K562 (cell line): ENCODE data around the gene TUBB1. TPM values are rescaled to one million over a fixed set of nuclear protein-coding genes. Genes with fewer than 3 reads are reported as not detected.

ENCODE experiments used
- ATF6 ChIP-seq: sonication (generic); formaldehyde crosslinking; IDR thresholded peaks from 2 replicates; pipeline ENCODE4 v1.4.0; 2020; ENCODE audit warnings: mild to moderate bottlenecking, missing genetic modification reagents
- CBX2 ChIP-seq: fragments of 200-600 bp; sonication (generic); IDR thresholded peaks from one replicate; pipeline ENCODE4 v1.6.1; 2012; ENCODE audit warnings: mild to moderate bottlenecking, low read length, inconsistent platforms; ENCODE audit not compliant: insufficient read depth, poor library complexity, severe bottlenecking
- CREBBP ChIP-seq: IDR thresholded peaks from one replicate; pipeline ENCODE4 v1.6.1; 2012; ENCODE audit warnings: low read depth, mild to moderate bottlenecking, control low read depth, inconsistent platforms, low read length
- DEAF1 ChIP-seq: fragments of 450-650 bp; formaldehyde crosslinking; IDR thresholded peaks from 2 replicates; pipeline ENCODE4 v1.4.0; 2020; ENCODE audit warnings: mild to moderate bottlenecking, moderate library complexity
- E2F5 ChIP-seq: sonication (generic); formaldehyde crosslinking; IDR thresholded peaks from 2 replicates; pipeline ENCODE4 v1.8.0; 2022; ENCODE audit warnings: mild to moderate bottlenecking, missing genetic modification reagents
- EHMT2 ChIP-seq: fragments of 450-650 bp; IDR thresholded peaks from 2 replicates; pipeline ENCODE4 v1.6.1; 2018; ENCODE audit warnings: antibody characterized with exemption
- GATAD2A ChIP-seq: fragments of 450-650 bp; IDR thresholded peaks from 2 replicates; pipeline ENCODE4 v1.6.1; 2017
- HMGN3 ChIP-seq: IDR thresholded peaks from 2 replicates; pipeline ENCODE4 v1.6.1; 2011; ENCODE audit warnings: borderline replicate concordance, low read depth, mild to moderate bottlenecking, mixed read lengths, low read length; ENCODE audit not compliant: insufficient read length; ENCODE audit errors: extremely low read depth
- JUN ChIP-seq, 2 experiments: sonication (generic) in 1 of 2; formaldehyde crosslinking in 1 of 2; IDR thresholded peaks; 2 replicates each; pipeline versions ENCODE4 v1.6.1 to v1.8.0; 2012 to 2022; ENCODE audit warnings: borderline replicate concordance in 2 of 2, mild to moderate bottlenecking in 2 of 2, improper control_type of control experiment in 1 of 2, low read depth in 1 of 2, low read length in 1 of 2, missing genetic modification reagents in 1 of 2
- NFIC ChIP-seq: fragments of 450-650 bp; IDR thresholded peaks from 2 replicates; pipeline ENCODE4 v1.6.1; 2017; ENCODE audit warnings: mild to moderate bottlenecking, inconsistent platforms
- PURB ChIP-seq: sonication (generic); formaldehyde crosslinking; IDR thresholded peaks from 2 replicates; pipeline ENCODE4 v1.9.0; 2021; ENCODE audit warnings: low read depth, mild to moderate bottlenecking, missing genetic modification reagents
- STAT5B ChIP-seq: fragments of 250-450 bp; sonication (Bioruptor Pico); IDR thresholded peaks from 2 replicates; pipeline ENCODE4 v1.8.0; 2021; ENCODE audit warnings: mild to moderate bottlenecking, inconsistent platforms
- USF1 ChIP-seq: sonication (generic); formaldehyde crosslinking; IDR thresholded peaks from 2 replicates; pipeline ENCODE4 v1.9.0; 2022; ENCODE audit warnings: mild to moderate bottlenecking, missing genetic modification reagents
- ZBTB7A ChIP-seq: IDR thresholded peaks from 2 replicates; pipeline ENCODE4 v1.6.1; 2011; ENCODE audit warnings: low read depth, mild to moderate bottlenecking, low read length, moderate library complexity, borderline replicate concordance; ENCODE audit not compliant: control insufficient read depth
- ZNF134 ChIP-seq: fragments of 250-450 bp; sonication (Bioruptor Pico); conservative IDR thresholded peaks from 2 replicates; pipeline ENCODE4 v1.4.0; 2020
- ZNF24 ChIP-seq: fragments of 450-650 bp; IDR thresholded peaks from 2 replicates; pipeline ENCODE4 v1.6.1; 2016
- ZNF740 ChIP-seq, 3 experiments: fragments of 200-800 bp in 1 of 3; sonication (Bioruptor generic) in 1 of 3; sonication (generic) in 1 of 3; formaldehyde crosslinking in 1 of 3; IDR thresholded peaks; 2 replicates each; pipeline versions ENCODE4 v1.6.1 to v1.8.0; 2016 to 2022; ENCODE audit warnings: mild to moderate bottlenecking in 2 of 3, missing compliant biosample characterization in 2 of 3, missing genetic modification characterization in 2 of 3, missing genetic modification reagents in 1 of 3
- polyA plus RNA-seq, 8 experiments: library from polyadenylated mRNA; depleted of rRNA in 4 of 8; stranded (reverse) in 5 of 8; unstranded in 3 of 8; fragments of >200 nt; fragmentation: Nextera tagmentation in 2 of 8; fragmentation: Illumina TruSeq in 1 of 8; extraction: Ambion mirVana in 2 of 8; extraction: Trizol in 1 of 8; gene quantifications; 2 replicates each; pipeline versions ENCODE4 v1.2.1 to v1.2.3, GENCODE V29; 2011 to 2014; ENCODE audit warnings: inconsistent platforms in 1 of 8, missing spikeins in 1 of 8
- total RNA-seq, 7 experiments: library from RNA; depleted of rRNA in 6 of 7; stranded (reverse); fragments of >200 nt in 6 of 7; fragmentation: Illumina TruSeq in 2 of 7; extraction: Trizol in 2 of 7; gene quantifications; 2 replicates each; pipeline versions ENCODE4 v1.2.1 to v1.2.3, GENCODE V29; 2011 to 2021; ENCODE audit warnings: low replicate concordance in 1 of 7

Gene TUBB1
- total and polyA plus RNA-seq, 9 of the 15 experiments (the other 6 are each of a cell fraction or from before 2014, with no cell fraction given), result 1.5 to 3.9 (median 2.4) TPM

GRCh38 chr20:59007665-59008511 lies 11.3 kb upstream of the TUBB1 start (continued):
- TF ChIP-seq ZNF740 (CRISPR knock-in tag; IDR thresholded peaks at IDR 0.05) (no peak), ZNF740 (tag; IDR thresholded peaks at IDR 0.05) (0 out of 4 replicates have a peak, but pooled peaks of 1 of the 2 experiments have one; percentile 21), STAT5B (CRISPR knock-in tag) (no peak), EHMT2 (no peak), NFIC (peak; percentile 86), GATAD2A (no peak), ZNF134 (CRISPR knock-in tag) (0 out of 2 replicates have a peak, but pooled peaks have one; percentile 5), HMGN3 (no peak), ATF6 (CRISPR knock-in tag) (no peak), PURB (CRISPR knock-in tag) (no peak), E2F5 (CRISPR knock-in tag) (no peak), ZNF24 (no peak), USF1 (CRISPR knock-in tag) (0 out of 2 replicates have a peak, but pooled peaks have one; percentile 38), ZBTB7A (no peak; the same call in 1 of the 2 replicates), JUN (IDR thresholded peaks at IDR 0.05; ENCODE audit: borderline replicate concordance, low read depth, low read length) (no peak), JUN (CRISPR knock-in tag; IDR thresholded peaks at IDR 0.05; ENCODE audit: borderline replicate concordance) (no peak), CREBBP (no peak), DEAF1 (CRISPR knock-in tag) (no peak), CBX2 (no peak)
